Choroid plexus epithelial cell (primary cell): ENCODE measurements around the gene PRPF40A.
A peak's percentile ranks its signal among the peaks of the same experiment; 100 is the strongest.
"Not testable (repeated sequence)": the region's sequence is repeated elsewhere in the genome, so short reads cannot be mapped to it uniquely, and the experiment has no call there.

ENCODE experiments used
- DNase-seq: peaks from one replicate; pipeline ENCODE4 v3.0.0-alpha.2; 2010; ENCODE audit warnings: low read depth
- H3K4me3 ChIP-seq: 2 replicates; pipeline ENCODE4 v1.5.1; 2011; ENCODE audit warnings: low read depth, mild to moderate bottlenecking, control low read depth, low read length, moderate library complexity
- TF ChIP-seq, protein P1 (sequence below): conservative IDR thresholded peaks from 2 replicates; pipeline ENCODE4 v1.5.1; 2011; ENCODE audit warnings: low read depth, mild to moderate bottlenecking, control low read depth, inconsistent platforms, low read length, moderate library complexity

The PRPF40A gene

DNA sequence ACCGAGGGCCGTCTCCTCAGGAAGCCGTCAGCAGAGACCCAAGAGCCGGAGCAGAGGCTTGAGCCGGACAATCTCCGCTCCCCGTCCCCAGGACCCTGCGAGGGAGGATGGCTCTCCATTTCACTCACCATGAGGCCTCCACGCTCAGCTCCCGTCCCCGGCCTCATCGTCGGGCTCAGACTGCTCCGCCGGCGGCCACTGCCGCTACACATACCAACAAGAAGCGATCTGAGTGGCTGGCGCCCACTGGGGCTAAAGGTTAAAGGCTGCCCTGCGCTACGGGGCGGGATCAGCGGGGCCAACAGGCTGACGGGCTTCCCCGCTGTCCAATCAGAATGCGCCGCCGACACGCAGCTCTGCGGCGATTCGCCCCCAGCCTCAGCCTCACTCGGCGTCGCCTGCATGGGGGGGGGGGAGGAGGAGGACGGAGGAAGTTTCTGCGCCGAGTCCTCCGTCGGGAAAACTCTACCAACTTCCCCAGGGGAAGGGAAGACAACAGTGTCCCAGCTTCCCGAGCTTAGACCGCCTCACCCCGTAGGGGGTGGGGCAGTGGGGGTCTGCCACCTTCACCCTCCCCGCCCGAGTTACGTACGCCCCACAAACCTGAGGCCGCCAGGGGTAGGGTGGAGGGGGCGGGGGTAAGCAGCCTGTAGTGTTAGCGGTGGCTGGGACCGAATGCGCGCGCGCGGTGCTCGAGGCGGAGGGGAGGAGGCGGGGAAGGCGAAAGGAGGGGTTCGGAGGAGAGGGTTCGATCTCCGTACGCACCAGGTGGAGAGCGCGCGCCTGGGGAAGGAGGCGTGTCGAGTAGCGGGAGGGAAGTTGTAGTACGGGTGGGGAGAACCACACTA is at the start of gene PRPF40A:
PRPF40A (minus strand) TSS at position 234 of the 848 bp plus-strand sequence; CDS start at position 212, 22 bp downstream.
- H3K4me3 ChIP-seq = peak within 1 kb of the TSS; percentile 98
- DNase-seq = peak; percentile 99
- TF ChIP-seq, protein P1, sequence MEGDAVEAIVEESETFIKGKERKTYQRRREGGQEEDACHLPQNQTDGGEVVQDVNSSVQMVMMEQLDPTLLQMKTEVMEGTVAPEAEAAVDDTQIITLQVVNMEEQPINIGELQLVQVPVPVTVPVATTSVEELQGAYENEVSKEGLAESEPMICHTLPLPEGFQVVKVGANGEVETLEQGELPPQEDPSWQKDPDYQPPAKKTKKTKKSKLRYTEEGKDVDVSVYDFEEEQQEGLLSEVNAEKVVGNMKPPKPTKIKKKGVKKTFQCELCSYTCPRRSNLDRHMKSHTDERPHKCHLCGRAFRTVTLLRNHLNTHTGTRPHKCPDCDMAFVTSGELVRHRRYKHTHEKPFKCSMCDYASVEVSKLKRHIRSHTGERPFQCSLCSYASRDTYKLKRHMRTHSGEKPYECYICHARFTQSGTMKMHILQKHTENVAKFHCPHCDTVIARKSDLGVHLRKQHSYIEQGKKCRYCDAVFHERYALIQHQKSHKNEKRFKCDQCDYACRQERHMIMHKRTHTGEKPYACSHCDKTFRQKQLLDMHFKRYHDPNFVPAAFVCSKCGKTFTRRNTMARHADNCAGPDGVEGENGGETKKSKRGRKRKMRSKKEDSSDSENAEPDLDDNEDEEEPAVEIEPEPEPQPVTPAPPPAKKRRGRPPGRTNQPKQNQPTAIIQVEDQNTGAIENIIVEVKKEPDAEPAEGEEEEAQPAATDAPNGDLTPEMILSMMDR = no peak

DNA sequence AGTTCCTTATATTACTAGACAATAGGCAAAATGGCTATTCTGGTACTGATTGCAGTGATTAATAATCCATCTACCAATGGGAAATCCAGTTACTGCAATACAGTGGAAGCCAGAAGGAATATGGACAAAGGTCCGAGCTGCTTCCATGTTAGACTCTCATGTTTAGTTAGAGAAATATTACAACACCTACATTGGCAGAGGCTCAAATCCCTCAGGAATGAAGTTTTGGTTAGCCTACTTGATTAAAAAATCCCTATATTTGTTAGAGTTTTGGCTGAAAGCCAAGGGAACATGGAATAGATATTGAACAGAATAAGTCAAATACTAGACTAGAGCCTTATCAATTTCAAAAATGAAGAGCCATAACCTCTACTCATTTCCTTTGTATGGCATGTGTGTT is 49.7 kb upstream of the PRPF40A start:
- H3K4me3 ChIP-seq = no peak overlapping the region
- DNase-seq = peak; percentile 65
- TF ChIP-seq, protein P1 = no peak

DNA sequence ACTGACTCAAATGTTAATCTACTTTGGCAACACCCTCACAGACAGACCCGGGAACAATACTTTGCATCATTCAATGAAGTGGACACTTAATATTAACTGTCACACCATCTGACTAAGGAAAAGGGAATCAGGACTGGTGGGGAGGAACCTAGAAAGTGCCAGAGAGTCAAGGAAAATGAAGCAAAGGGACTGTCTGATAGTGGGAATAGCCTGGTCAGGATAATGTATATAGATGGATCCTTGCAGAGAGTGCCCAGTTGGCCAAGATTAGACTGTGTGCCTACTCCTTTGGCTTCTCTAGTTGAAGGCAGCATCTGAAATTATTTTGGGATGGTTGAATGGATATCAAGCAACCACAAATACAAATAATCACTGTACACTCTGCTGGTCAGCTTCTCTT is 46.4 kb upstream of the PRPF40A start:
- H3K4me3 ChIP-seq = no peak overlapping the region
- DNase-seq = no peak
- TF ChIP-seq, protein P1 = no peak

DNA sequence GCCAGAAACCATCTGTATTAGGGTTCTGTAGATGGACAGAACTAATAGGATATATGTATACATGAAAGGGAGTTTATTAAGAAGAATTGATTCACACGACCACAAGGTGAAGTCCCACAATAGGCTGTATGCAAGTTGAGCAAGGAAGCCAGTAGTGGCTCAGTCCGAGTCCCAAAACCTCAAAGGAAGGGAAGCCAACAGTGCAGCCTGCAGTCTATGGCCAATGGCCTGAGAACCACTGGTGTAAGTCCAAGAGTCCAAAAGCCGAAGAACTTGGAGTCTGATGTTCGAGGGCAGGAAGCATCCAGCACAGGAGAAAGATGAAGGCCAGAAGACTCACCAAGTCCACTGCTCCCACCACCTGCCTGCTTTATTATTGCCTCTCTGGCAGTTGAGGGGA is 45.9 kb upstream of the PRPF40A start:
- not testable (repeated sequence) for DNase-seq, H3K4me3 ChIP-seq

DNA sequence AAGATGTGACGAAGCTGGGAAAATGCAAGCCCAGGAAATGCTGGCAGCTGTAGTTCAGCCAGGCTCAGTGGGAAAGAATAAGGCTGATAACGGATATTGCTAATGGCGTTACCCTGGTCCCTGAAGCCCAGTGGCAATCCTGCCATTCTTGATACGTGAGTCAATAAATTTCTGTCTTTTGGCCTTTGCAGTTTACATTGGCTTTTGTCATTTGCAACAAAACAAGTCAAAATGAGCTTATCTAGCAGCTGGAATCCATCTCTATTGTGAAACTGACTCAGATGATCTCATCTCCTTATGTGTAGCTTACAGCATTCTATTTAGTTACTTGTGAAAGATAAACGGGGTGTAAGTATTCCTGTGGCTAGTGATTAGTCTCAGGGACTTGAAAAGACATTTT is 44.9 kb upstream of the PRPF40A start:
- peak; percentile 91 for DNase-seq
- peak overlapping the region; percentile 20 for H3K4me3 ChIP-seq
- TF ChIP-seq, protein P1 = no peak

DNA sequence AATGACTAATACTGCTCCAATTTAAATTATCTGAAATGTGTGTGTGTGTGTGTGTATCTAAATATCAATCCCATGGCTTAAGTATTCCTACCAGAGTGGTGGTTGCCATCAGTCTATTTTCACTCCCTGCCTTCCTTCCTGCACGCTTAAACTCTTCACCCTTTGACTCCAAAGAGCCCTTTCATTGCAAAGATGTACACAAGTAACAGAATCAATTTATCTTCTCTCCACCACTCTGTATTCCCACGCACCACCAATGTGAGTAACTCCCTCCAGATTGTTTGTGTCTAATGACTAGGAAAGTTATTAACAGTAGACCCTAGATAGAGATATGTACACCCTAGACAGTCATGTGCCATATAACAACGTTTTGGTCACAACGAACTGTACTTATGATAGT is 44.0 kb upstream of the PRPF40A start:
- DNase-seq = no peak
- no peak overlapping the region for H3K4me3 ChIP-seq
- TF ChIP-seq, protein P1 = no peak

DNA sequence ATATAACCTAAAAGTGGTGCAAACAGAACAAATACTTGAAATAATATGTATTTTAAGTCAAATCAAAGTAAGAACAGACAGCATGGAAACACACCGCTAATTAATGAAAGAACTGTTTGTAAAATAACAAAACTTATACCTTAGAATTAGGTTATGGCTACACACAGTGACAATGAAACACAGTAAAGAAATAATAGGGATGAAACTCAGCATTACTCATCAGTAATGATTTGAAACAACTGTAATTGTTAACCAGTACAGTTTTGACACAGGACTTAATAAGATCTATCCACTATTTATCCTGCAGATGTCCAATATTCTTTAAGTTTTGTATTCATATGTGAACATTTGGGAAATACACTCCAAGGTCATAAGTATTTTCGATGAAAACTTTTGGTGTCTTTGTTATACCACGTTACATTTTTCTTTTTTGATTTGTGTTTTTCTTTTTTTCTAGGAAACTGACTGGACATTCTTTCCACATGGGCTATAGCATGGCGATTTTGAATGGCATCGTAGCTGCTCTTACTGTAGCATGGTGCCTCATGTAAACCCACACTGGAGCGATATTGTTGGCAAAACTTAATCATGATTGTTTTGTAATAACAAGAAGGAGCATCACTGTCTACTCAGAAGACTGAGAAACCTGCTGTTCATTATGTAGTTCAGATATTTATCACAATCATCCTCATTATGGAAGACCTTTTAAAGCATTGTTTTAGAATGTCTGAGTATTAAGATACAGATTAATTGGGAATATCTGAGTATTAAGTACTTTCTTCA is 42.2 kb upstream of the PRPF40A start:
- H3K4me3 ChIP-seq = no peak overlapping the region
- TF ChIP-seq, protein P1 = no peak
- DNase-seq = no peak
